ENCODE measurements around the gene ARHGAP31. TPM values are rescaled to one million over a fixed set of nuclear protein-coding genes. Genes with fewer than 3 reads are reported as not detected.
A peak's percentile ranks its signal among the peaks of the same experiment; 100 is the strongest.
"Not testable (repeated sequence)": the region's sequence is repeated elsewhere in the genome, so short reads cannot be mapped to it uniquely, and the experiment has no call there.

ARHGAP31 gene
- total RNA-seq, 1 experiment from 2014 or later, result 12.0 TPM

DNA sequence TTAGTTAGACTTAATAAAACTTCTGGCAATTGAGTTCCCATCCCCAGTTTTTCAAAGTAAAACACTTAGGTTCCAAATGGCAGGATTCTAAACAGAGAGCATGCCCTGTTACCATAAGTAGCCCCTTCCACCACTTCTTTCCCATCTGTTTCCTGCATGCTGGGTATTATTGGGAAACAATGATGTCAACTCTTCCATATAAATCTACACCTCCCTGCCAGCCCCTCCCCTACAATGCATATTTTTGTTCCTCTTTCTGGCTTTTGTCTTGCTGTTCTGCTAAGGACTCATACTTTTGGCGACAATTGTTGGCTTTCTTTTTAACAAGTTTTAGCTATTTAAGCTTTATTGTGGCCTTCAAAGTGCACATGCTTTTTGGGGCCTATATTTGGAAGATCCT is 11.1 kb downstream of the ARHGAP31 start:
- TF ChIP-seq EZH2 (IDR thresholded peaks at IDR 0.05; ENCODE audit: borderline replicate concordance, low read depth, low read length, poor library complexity, severe bottlenecking), result no peak
- TF ChIP-seq, protein P1, sequence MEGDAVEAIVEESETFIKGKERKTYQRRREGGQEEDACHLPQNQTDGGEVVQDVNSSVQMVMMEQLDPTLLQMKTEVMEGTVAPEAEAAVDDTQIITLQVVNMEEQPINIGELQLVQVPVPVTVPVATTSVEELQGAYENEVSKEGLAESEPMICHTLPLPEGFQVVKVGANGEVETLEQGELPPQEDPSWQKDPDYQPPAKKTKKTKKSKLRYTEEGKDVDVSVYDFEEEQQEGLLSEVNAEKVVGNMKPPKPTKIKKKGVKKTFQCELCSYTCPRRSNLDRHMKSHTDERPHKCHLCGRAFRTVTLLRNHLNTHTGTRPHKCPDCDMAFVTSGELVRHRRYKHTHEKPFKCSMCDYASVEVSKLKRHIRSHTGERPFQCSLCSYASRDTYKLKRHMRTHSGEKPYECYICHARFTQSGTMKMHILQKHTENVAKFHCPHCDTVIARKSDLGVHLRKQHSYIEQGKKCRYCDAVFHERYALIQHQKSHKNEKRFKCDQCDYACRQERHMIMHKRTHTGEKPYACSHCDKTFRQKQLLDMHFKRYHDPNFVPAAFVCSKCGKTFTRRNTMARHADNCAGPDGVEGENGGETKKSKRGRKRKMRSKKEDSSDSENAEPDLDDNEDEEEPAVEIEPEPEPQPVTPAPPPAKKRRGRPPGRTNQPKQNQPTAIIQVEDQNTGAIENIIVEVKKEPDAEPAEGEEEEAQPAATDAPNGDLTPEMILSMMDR (conservative IDR thresholded peaks at IDR 0.05; ENCODE audit: low read depth, low read length), result no peak
- POLR2A ChIA-PET (ENCODE audit: low non-redundant PET), result interaction anchor here (0.6 kb wide), 1 partner anchor 12 kb away, joined by 3 read pairs; no protein-coding TSS in a partner anchor
- H3K27ac ChIP-seq (ENCODE audit: low read depth, low read length, poor library complexity, severe bottlenecking), result no peak overlapping the region
- no peak overlapping the region for H3K4me3 ChIP-seq (ENCODE audit: low read depth, low read length, poor library complexity, severe bottlenecking)
- CTCF ChIA-PET, result no interaction called here
- DNase-seq (ENCODE audit: low spot score), result peak; percentile 13
- H3K36me3 ChIP-seq (ENCODE audit: insufficient read depth, low read length, poor library complexity, severe bottlenecking), result no peaks in the 10 kb centered on the region
- no TSS peak for BruUV-seq (replicated peaks)
- H3K9me3 ChIP-seq (ENCODE audit: low read depth, low read length, poor library complexity, severe bottlenecking), result no peaks in the 10 kb centered on the region
- H3K27me3 ChIP-seq (replicated peaks; ENCODE audit: insufficient read depth, low read depth, low read length, poor library complexity), result no peaks in the 10 kb centered on the region
- H3K4me1 ChIP-seq (ENCODE audit: insufficient read depth, low read length, poor library complexity, severe bottlenecking), result peaks cover 4% of the 10 kb centered on the region
- intact Hi-C loops (cut with micrococcal nuclease; ENCODE audit: unreplicated experiment), result no loop called here

DNA sequence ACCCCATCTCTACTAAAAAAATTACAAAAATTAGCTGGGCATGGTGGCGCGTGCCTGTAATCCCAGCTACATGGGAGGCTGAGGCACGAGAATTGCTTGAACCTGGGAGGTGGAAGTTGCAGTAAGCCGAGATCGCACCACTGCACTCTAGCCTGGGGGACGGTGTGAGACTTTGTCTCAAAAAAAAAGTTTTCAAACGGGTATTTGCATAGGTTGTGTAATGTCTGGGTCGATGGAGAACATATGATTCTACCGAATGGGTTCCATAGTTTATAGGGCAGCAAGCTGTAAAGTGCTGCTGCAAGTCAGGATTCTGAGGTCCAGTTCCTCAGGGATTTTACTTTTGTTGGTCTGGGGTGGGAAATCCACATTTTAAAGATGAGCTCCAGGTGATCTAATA is 12.2 kb downstream of the ARHGAP31 start:
- H3K27ac ChIP-seq (ENCODE audit: low read depth, low read length, poor library complexity, severe bottlenecking); intact Hi-C loops (cut with micrococcal nuclease; ENCODE audit: unreplicated experiment); H3K4me1 ChIP-seq (ENCODE audit: insufficient read depth, low read length, poor library complexity, severe bottlenecking); CTCF ChIA-PET; BruUV-seq (replicated peaks); DNase-seq (ENCODE audit: low spot score); H3K9me3 ChIP-seq (ENCODE audit: low read depth, low read length, poor library complexity, severe bottlenecking); H3K27me3 ChIP-seq (replicated peaks; ENCODE audit: insufficient read depth, low read depth, low read length, poor library complexity); H3K36me3 ChIP-seq (ENCODE audit: insufficient read depth, low read length, poor library complexity, severe bottlenecking); POLR2A ChIA-PET (ENCODE audit: low non-redundant PET); H3K4me3 ChIP-seq (ENCODE audit: low read depth, low read length, poor library complexity, severe bottlenecking): not testable (repeated sequence)

DNA sequence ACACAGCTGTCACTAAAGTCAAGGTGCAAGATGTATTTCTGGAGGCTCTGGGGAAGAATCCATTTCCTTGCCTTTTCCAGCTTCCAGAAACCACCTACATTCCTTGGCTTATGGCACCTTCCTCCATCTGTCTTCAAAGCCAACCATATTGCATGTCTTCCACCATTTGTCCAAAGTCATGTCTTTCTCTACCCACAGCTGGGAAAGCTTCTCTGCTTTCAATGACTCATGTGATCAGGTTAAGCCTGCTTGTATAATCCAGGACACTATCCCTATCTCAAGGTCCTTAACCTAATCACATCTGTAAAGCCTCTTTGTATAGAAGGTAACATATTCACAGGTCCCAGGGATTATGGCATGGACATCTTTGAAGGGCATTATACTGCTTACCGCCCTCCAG is 14.2 kb downstream of the ARHGAP31 start:
- Histone ChIP-seq H3K36me3 (ENCODE audit: insufficient read depth, low read length, poor library complexity, severe bottlenecking) (no peaks in the 10 kb centered on the region), H3K27ac (ENCODE audit: low read depth, low read length, poor library complexity, severe bottlenecking) (no peak overlapping the region), H3K27me3 (replicated peaks; ENCODE audit: insufficient read depth, low read depth, low read length, poor library complexity) (no peaks in the 10 kb centered on the region), H3K9me3 (ENCODE audit: low read depth, low read length, poor library complexity, severe bottlenecking) (no peaks in the 10 kb centered on the region), H3K4me3 (ENCODE audit: low read depth, low read length, poor library complexity, severe bottlenecking) (no peak overlapping the region), H3K4me1 (ENCODE audit: insufficient read depth, low read length, poor library complexity, severe bottlenecking) (peaks cover 4% of the 10 kb centered on the region)
- no peak for DNase-seq (ENCODE audit: low spot score)
- intact Hi-C loops (cut with micrococcal nuclease; ENCODE audit: unreplicated experiment), result no loop called here
- CTCF ChIA-PET, result no interaction called here
- no TSS peak for BruUV-seq (replicated peaks)
- POLR2A ChIA-PET (ENCODE audit: low non-redundant PET), result no interaction called here
- TF ChIP-seq, protein P1 (conservative IDR thresholded peaks at IDR 0.05; ENCODE audit: low read depth, low read length), result no peak
- no peak for TF ChIP-seq EZH2 (IDR thresholded peaks at IDR 0.05; ENCODE audit: borderline replicate concordance, low read depth, low read length, poor library complexity, severe bottlenecking)

DNA sequence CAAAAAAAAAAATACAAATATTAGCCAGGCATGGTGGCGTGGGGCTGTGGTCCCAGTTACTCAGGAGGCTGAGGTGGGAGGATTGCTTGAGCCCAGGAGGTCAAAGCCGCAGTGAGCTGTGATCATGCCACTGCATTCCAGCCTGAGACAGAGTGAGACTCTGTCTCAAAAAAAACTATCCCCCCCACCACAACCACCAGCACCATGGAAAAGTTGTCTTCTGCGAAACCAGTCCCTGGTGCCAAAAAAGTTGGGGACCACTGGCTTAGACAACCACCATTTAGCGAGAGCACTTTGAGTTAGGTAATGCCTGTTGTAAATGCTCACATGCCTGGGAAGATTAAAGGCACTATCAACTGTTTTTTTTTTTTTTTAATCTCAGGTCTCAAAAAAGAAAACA is 15.4 kb downstream of the ARHGAP31 start:
- CTCF ChIA-PET, result no interaction called here
- DNase-seq (ENCODE audit: low spot score), result no peak
- no TSS peak for BruUV-seq (replicated peaks)

More for the DNA sequence above, 15.4 kb downstream of the ARHGAP31 start:
- no peak for TF ChIP-seq EZH2 (IDR thresholded peaks at IDR 0.05; ENCODE audit: borderline replicate concordance, low read depth, low read length, poor library complexity, severe bottlenecking)
- TF ChIP-seq, protein P1 (conservative IDR thresholded peaks at IDR 0.05; ENCODE audit: low read depth, low read length), result no peak
- Histone ChIP-seq H3K36me3 (ENCODE audit: insufficient read depth, low read length, poor library complexity, severe bottlenecking) (no peaks in the 10 kb centered on the region), H3K27ac (ENCODE audit: low read depth, low read length, poor library complexity, severe bottlenecking) (no peak overlapping the region), H3K4me3 (ENCODE audit: low read depth, low read length, poor library complexity, severe bottlenecking) (no peak overlapping the region), H3K4me1 (ENCODE audit: insufficient read depth, low read length, poor library complexity, severe bottlenecking) (no peaks in the 10 kb centered on the region), H3K9me3 (ENCODE audit: low read depth, low read length, poor library complexity, severe bottlenecking) (no peaks in the 10 kb centered on the region), H3K27me3 (replicated peaks; ENCODE audit: insufficient read depth, low read depth, low read length, poor library complexity) (no peaks in the 10 kb centered on the region)
- POLR2A ChIA-PET (ENCODE audit: low non-redundant PET), result no interaction called here
- intact Hi-C loops (cut with micrococcal nuclease; ENCODE audit: unreplicated experiment), result no loop called here
